OCI-LY7 (cell line): Measurements from ENCODE around the gene RUVBL1. TPM values are rescaled to one million over a fixed set of nuclear protein-coding genes. Genes with fewer than 3 reads are reported as not detected.

Experiments
- BruUV-seq: library from RNA; stranded (reverse); fragments of 400-500 nt; replicated peaks from 2 replicates; lab custom pipeline; 2021; lab: Mats Ljungman, UMichigan
- CTCF ChIA-PET: fragments of 300-600 bp; sonication (Branson Sonifier 250); formaldehyde crosslinking; loops from one replicate; lab custom pipeline; 2022; ENCODE audit warnings: antibody characterized with exemption; ENCODE audit not compliant: unreplicated experiment; lab: Charles Lee
- POLR2A ChIA-PET: fragments of 300-600 bp; sonication (Branson Sonifier 250); formaldehyde crosslinking; loops from one replicate; lab custom pipeline; 2022; ENCODE audit warnings: antibody characterized with exemption; lab: Charles Lee
- DNase-seq: peaks from one replicate; pipeline ENCODE4 v3.0.0-alpha.2; 2015; ENCODE audit warnings: low spot score
- H2AFZ ChIP-seq: fragments of 200-600 bp; sonication (generic), shearing (Covaris generic); 2 replicates; pipeline ENCODE4 v1.6.1; 2014; ENCODE audit warnings: mild to moderate bottlenecking, antibody characterized with exemption, low read length, moderate library complexity
- H3K27ac ChIP-seq: fragments of 200-600 bp; sonication (generic); 2 replicates; pipeline ENCODE4 v1.5.1; 2014; ENCODE audit warnings: mixed run types, low read depth, mild to moderate bottlenecking, moderate library complexity, low read length, inconsistent platforms; ENCODE audit not compliant: poor library complexity, severe bottlenecking
- H3K36me3 ChIP-seq: fragments of 200-600 bp; sonication (generic); 2 replicates; pipeline ENCODE4 v1.6.1; 2014; ENCODE audit warnings: mild to moderate bottlenecking, antibody characterized with exemption, low read length, moderate library complexity, mixed read lengths; ENCODE audit not compliant: insufficient read depth
- H3K4me1 ChIP-seq: fragments of 200-600 bp; sonication (generic); 2 replicates; pipeline ENCODE4 v1.5.1; 2014; ENCODE audit warnings: mild to moderate bottlenecking, low read length; ENCODE audit not compliant: insufficient read depth, poor library complexity, severe bottlenecking
- H3K4me2 ChIP-seq: fragments of 200-600 bp; sonication (generic); 2 replicates; pipeline ENCODE4 v1.6.1; 2014; ENCODE audit warnings: mild to moderate bottlenecking, low read length
- H3K4me3 ChIP-seq: fragments of 200-600 bp; sonication (generic); 2 replicates; pipeline ENCODE4 v1.5.1; 2014; ENCODE audit warnings: mild to moderate bottlenecking, low read depth, low read length; ENCODE audit not compliant: poor library complexity, severe bottlenecking
- H3K79me2 ChIP-seq: fragments of 200-600 bp; sonication (generic); 2 replicates; pipeline ENCODE4 v1.6.1; 2016; ENCODE audit warnings: low read depth, mild to moderate bottlenecking, low read length, moderate library complexity, mixed read lengths; ENCODE audit not compliant: insufficient read depth
- H3K9me2 ChIP-seq: fragments of 200-600 bp; sonication (generic); 2 replicates; pipeline ENCODE4 v1.6.1; 2016; ENCODE audit warnings: mild to moderate bottlenecking, low read length, mixed read lengths; ENCODE audit not compliant: insufficient read depth
- H3K9me3 ChIP-seq: fragments of 200-600 bp; sonication (generic); 2 replicates; pipeline ENCODE4 v1.6.1; 2014; ENCODE audit warnings: mild to moderate bottlenecking, mixed run types, low read length, mixed read lengths
- H4K20me1 ChIP-seq: fragments of 200-600 bp; sonication (generic); 2 replicates; pipeline ENCODE4 v1.6.1; 2014; ENCODE audit warnings: mild to moderate bottlenecking, antibody characterized with exemption, low read length, moderate library complexity, mixed read lengths; ENCODE audit not compliant: insufficient read depth
- EZH2phosphoT487 ChIP-seq: fragments of 200-600 bp; sonication (generic); IDR thresholded peaks from 2 replicates; pipeline ENCODE4 v1.6.1; 2018; ENCODE audit warnings: low read depth, borderline replicate concordance, mild to moderate bottlenecking, mixed run types, antibody characterized with exemption, low read length, moderate library complexity, mixed read lengths
- intact Hi-C: fragments of 100-400 bp; cut with micrococcal nuclease; formaldehyde crosslinking; loops from one replicate; pipeline ENCODE4 v1.10.0; 2022; ENCODE audit not compliant: unreplicated experiment
- total RNA-seq, 2 experiments: library from RNA; depleted of rRNA in 1 of 2; stranded (reverse); fragments of >200 nt in 1 of 2; shearing (Covaris generic) in 1 of 2; gene quantifications; 2 replicates each; pipeline ENCODE4 v1.2.3, GENCODE V29; 2014 to 2022
- TF ChIP-seq, protein P1 (sequence below): fragments of 200-600 bp; sonication (generic); conservative IDR thresholded peaks from 2 replicates; pipeline ENCODE4 v1.5.1; 2014; ENCODE audit warnings: mild to moderate bottlenecking, antibody characterized with exemption, low read length, moderate library complexity, mixed read lengths

RUVBL1 gene
- total RNA-seq, 2 experiments from 2014 or later, result 91.4 to 103 TPM

DNA sequence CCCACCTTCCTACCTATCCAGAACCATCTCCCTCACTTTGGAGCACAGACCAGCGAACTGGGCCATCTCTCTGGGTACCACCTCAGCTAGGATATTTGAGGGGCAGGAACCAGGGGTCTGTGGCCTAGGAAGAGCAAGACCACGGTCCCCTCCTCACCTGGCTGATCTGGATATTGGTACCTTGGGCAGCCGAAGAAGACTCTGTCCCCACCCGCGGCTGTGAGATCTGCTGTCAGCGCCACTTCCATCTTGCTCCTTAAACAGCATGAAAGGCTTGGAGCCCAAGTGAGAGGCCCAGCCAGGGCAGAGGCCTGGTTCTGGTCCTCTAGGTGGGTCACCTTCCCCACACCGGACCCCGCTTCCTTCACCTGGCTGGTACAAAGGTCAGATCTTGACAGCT is 44.7 kb downstream of the RUVBL1 start:
- no TSS peak for BruUV-seq
- H3K9me3 ChIP-seq, result no peaks in the 10 kb centered on the region
- H3K36me3 ChIP-seq, result peaks cover 90% of the 10 kb centered on the region
- H3K79me2 ChIP-seq, result no peaks in the 10 kb centered on the region
- H3K27ac ChIP-seq, result no peak overlapping the region
- no peak overlapping the region for H3K4me3 ChIP-seq
- H3K4me2 ChIP-seq, result no peak overlapping the region
- H4K20me1 ChIP-seq, result no peaks in the 10 kb centered on the region
- ChIA-PET POLR2A (interaction anchor here (0.6 kb wide), 1 partner anchor 52 kb away, joined by 4 read pairs; no protein-coding TSS in a partner anchor), CTCF (no interaction called here)
- no peaks in the 10 kb centered on the region for H3K4me1 ChIP-seq
- intact Hi-C loops, result no loop called here
- no peak overlapping the region for H2AFZ ChIP-seq
- no peaks in the 10 kb centered on the region for H3K9me2 ChIP-seq
- no peak for TF ChIP-seq EZH2phosphoT487
- TF ChIP-seq, protein P1, sequence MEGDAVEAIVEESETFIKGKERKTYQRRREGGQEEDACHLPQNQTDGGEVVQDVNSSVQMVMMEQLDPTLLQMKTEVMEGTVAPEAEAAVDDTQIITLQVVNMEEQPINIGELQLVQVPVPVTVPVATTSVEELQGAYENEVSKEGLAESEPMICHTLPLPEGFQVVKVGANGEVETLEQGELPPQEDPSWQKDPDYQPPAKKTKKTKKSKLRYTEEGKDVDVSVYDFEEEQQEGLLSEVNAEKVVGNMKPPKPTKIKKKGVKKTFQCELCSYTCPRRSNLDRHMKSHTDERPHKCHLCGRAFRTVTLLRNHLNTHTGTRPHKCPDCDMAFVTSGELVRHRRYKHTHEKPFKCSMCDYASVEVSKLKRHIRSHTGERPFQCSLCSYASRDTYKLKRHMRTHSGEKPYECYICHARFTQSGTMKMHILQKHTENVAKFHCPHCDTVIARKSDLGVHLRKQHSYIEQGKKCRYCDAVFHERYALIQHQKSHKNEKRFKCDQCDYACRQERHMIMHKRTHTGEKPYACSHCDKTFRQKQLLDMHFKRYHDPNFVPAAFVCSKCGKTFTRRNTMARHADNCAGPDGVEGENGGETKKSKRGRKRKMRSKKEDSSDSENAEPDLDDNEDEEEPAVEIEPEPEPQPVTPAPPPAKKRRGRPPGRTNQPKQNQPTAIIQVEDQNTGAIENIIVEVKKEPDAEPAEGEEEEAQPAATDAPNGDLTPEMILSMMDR, result no peak
- DNase-seq, result no peak

DNA sequence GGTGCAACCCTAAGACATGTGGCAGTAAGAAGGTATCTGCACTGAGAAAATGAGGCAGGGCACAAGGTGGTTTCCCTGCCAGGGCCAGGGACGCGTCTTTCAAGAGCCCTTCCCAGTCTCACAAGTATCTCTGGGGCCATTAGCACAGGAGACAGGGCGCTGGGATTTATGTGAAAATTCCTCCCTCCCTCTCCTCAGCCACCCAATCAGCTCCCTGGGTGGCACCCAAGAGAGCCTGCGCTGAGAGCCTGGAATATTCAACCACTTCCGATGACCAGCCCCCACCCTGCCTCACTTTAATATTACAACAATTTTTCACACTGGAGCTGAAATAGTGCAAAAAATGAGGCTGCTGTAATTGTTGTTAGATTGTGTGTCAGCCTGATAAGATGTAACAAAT is 45.3 kb downstream of the RUVBL1 start:
- no peak overlapping the region for H3K4me3 ChIP-seq
- no peak overlapping the region for H3K27ac ChIP-seq
- ChIA-PET CTCF (no interaction called here), POLR2A (interaction anchor here (0.6 kb wide), 1 partner anchor 52 kb away, joined by 4 read pairs; no protein-coding TSS in a partner anchor)
- intact Hi-C loops, result no loop called here
- H4K20me1 ChIP-seq, result no peaks in the 10 kb centered on the region
- DNase-seq, result no peak
- no peaks in the 10 kb centered on the region for H3K9me3 ChIP-seq
- BruUV-seq, result no TSS peak
- H2AFZ ChIP-seq, result no peak overlapping the region
- H3K79me2 ChIP-seq, result no peaks in the 10 kb centered on the region
- H3K9me2 ChIP-seq, result no peaks in the 10 kb centered on the region
- peaks cover 92% of the 10 kb centered on the region for H3K36me3 ChIP-seq
- no peak overlapping the region for H3K4me2 ChIP-seq
- TF ChIP-seq, protein P1, result no peak
- TF ChIP-seq EZH2phosphoT487, result no peak
- no peaks in the 10 kb centered on the region for H3K4me1 ChIP-seq

DNA sequence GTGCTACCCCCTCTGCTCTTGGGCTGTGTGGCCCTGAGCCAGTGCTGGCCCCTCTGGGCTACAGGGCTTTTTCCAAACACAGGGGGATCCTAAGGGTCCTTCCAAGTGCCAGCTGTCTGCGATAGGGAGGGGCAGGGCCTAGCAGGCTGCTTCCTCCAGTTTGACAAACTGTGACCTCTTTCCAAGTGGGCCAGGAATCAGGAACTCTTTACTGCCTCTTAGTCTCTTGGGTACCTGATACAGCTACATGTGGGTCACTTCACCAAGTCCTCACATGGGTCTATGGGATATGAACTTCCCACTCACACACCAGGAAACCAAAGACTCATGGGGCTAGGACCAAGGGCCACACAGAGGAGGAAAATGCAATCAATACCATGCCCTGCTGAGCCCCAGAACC is 45.9 kb downstream of the RUVBL1 start:
- Histone ChIP-seq H3K4me1 (no peaks in the 10 kb centered on the region), H3K79me2 (no peaks in the 10 kb centered on the region), H2AFZ (no peak overlapping the region), H3K4me2 (no peak overlapping the region), H3K4me3 (no peak overlapping the region), H3K9me2 (no peaks in the 10 kb centered on the region), H3K9me3 (no peaks in the 10 kb centered on the region), H3K36me3 (peaks cover 92% of the 10 kb centered on the region), H4K20me1 (no peaks in the 10 kb centered on the region), H3K27ac (no peak overlapping the region)
- intact Hi-C loops, result no loop called here
- CTCF ChIA-PET, result no interaction called here
- no TSS peak for BruUV-seq
- DNase-seq, result no peak
- TF ChIP-seq EZH2phosphoT487, result no peak
- TF ChIP-seq, protein P1, result no peak
- POLR2A ChIA-PET, result no interaction called here
